ENCODE measurements around the gene ANAPC13. TPM values are rescaled to one million over a fixed set of nuclear protein-coding genes. Genes with fewer than 3 reads are reported as not detected.

The ANAPC13 gene
- total RNA-seq = 78.2 and 123 TPM in 2 replicates

GRCh38 chr3:134485718-134486576 is at the start of gene ANAPC13, which contains the start of gene CEP63:
Gene ANAPC13 (minus strand): TSS chr3:134485985. CDS start chr3:134482904, 3,081 bp downstream.
Gene CEP63 (plus strand): TSS chr3:134486057. CDS start chr3:134495321, 9,264 bp downstream.

Other genes starting within 250 kb of the ANAPC13 start
- gene RYK, start 235.1 kb downstream of the ANAPC13 start, total RNA-seq = 50.9 and 59.9 TPM in 2 replicates
- gene AMOTL2, start 111.5 kb downstream of the ANAPC13 start, total RNA-seq = 163 and 193 TPM in 2 replicates
- gene CEP63, start 72 bp upstream of the ANAPC13 start, total RNA-seq = 8.8 and 21.4 TPM in 2 replicates
- gene KY, start 165.0 kb upstream of the ANAPC13 start, total RNA-seq = 0.32 TPM in 1 of 2 replicates, not detected in the other